K562 (cell line): ENCODE results near the gene FSTL4. TPM values are rescaled to one million over a fixed set of nuclear protein-coding genes. Genes with fewer than 3 reads are reported as not detected.
A peak's percentile ranks its signal among the peaks of the same experiment; 100 is the strongest.

Experiments
- ATAC-seq: fragments of 200-7000 bp; cut with Tn5 transposase; 3 replicates; pipeline ENCODE4 v1.9.1; 2020; ENCODE audit warnings: moderate library complexity
- BruUV-seq: library from RNA; stranded (reverse); fragments of 400-500 nt; replicated peaks from 2 replicates; lab custom pipeline; 2021; lab: Mats Ljungman, UMichigan
- CTCF ChIA-PET: fragments of 300-600 bp; formaldehyde crosslinking; extraction: SDS; loops from one replicate; lab custom pipeline; 2021; ENCODE audit warnings: low intra/inter-chr PET ratio; lab: Yijun Ruan, JAX
- POLR2A ChIA-PET: fragments of 300-600, 350-650 bp; sonication (Branson Sonifier 250); formaldehyde crosslinking; extraction: SDS; loops from one replicate; lab custom pipeline; 2021; ENCODE audit warnings: antibody characterized with exemption, inconsistent platforms; lab: Yijun Ruan, JAX
- DNase-seq, 4 experiments: peaks; one replicate each; pipeline versions ENCODE4 v3.0.0 to v3.0.0-alpha.2; 2011 to 2018; ENCODE audit warnings: low spot score in 3 of 4, mixed read lengths in 3 of 4; ENCODE audit errors: extremely low read depth in 1 of 4
- FAIRE-seq: peaks from 2 replicates; lab custom pipeline; 2011; peaks lifted over from hg19 to GRCh38; lab: Jason Lieb, UNC
- H2AFZ ChIP-seq: 2 replicates; pipeline ENCODE4 v1.6.0; 2011; ENCODE audit warnings: low read depth, low read length, control low read depth, inconsistent platforms
- H3K27ac ChIP-seq: fragments of 200-600 bp; 3 replicates; pipeline ENCODE4 v1.8.0; 2011; ENCODE audit warnings: low read depth, mild to moderate bottlenecking, control low read depth, inconsistent platforms, low read length, moderate library complexity, mixed read lengths; ENCODE audit errors: extremely low read depth
- H3K27me3 ChIP-seq, 2 experiments: fragments of 300-600 bp in 1 of 2; 2 replicates in 1 of 2; 3 replicates in 1 of 2; pipeline versions ENCODE4 v1.6.0 to v1.8.0; 2011; ENCODE audit warnings: inconsistent platforms in 2 of 2, low read length in 2 of 2, mild to moderate bottlenecking in 1 of 2, mixed read lengths in 1 of 2, moderate library complexity in 1 of 2; ENCODE audit not compliant: control insufficient read depth in 2 of 2, insufficient read depth in 2 of 2
- H3K36me3 ChIP-seq: fragments of 300-600 bp; 3 replicates; pipeline ENCODE4 v1.8.0; 2011; ENCODE audit warnings: mild to moderate bottlenecking, low read length, inconsistent platforms; ENCODE audit not compliant: control insufficient read depth, insufficient read depth
- H3K4me1 ChIP-seq, 2 experiments: fragments of 200-600 bp in 1 of 2; replicated peaks in 1 of 2; 2 replicates in 1 of 2; 3 replicates in 1 of 2; pipeline versions ENCODE4 v1.5.1 to v1.8.0; 2011; ENCODE audit warnings: inconsistent platforms in 2 of 2, low read length in 2 of 2, mild to moderate bottlenecking in 1 of 2, mixed read lengths in 1 of 2, moderate library complexity in 1 of 2; ENCODE audit not compliant: control insufficient read depth in 2 of 2, insufficient read depth in 2 of 2
- H3K4me2 ChIP-seq: 2 replicates; pipeline ENCODE4 v1.6.1; 2011; ENCODE audit warnings: low read length, control low read depth, inconsistent platforms, mixed read lengths; ENCODE audit not compliant: insufficient read depth
- H3K4me3 ChIP-seq: fragments of 200-600 bp; sonication (generic), shearing (Covaris generic); 2 replicates; pipeline ENCODE4 v1.5.1; 2016; ENCODE audit warnings: control low read depth, inconsistent platforms
- H3K79me2 ChIP-seq: fragments of 200-600 bp; 3 replicates; pipeline ENCODE4 v1.8.0; 2011; ENCODE audit warnings: low read length, inconsistent platforms; ENCODE audit not compliant: control insufficient read depth, insufficient read depth
- H3K9ac ChIP-seq, 2 experiments: 2 replicates each; pipeline versions ENCODE4 v1.6.0 to v1.6.1; 2011; ENCODE audit warnings: low read depth in 2 of 2, low read length in 2 of 2, control low read depth in 1 of 2, inconsistent platforms in 1 of 2, mild to moderate bottlenecking in 1 of 2, mixed read lengths in 1 of 2; ENCODE audit not compliant: insufficient read depth in 1 of 2
- H3K9me1 ChIP-seq: one replicate; pipeline ENCODE4 v1.6.0; 2011; ENCODE audit warnings: inconsistent platforms, mild to moderate bottlenecking, low read length, moderate library complexity; ENCODE audit not compliant: control insufficient read depth, insufficient read depth
- H3K9me3 ChIP-seq: replicated peaks from 2 replicates; pipeline ENCODE4 v1.5.1; 2011; ENCODE audit warnings: low read depth, low read length, inconsistent platforms; ENCODE audit not compliant: control insufficient read depth, insufficient read depth
- H4K20me1 ChIP-seq: replicated peaks from 2 replicates; pipeline ENCODE4 v1.6.1; 2011; ENCODE audit warnings: low read length, inconsistent platforms, mixed read lengths; ENCODE audit not compliant: control insufficient read depth, insufficient read depth
- BCOR ChIP-seq: fragments of 450-650 bp; IDR thresholded peaks from 2 replicates; pipeline ENCODE4 v1.6.1; 2016
- CEBPG ChIP-seq, 3 experiments: fragments of 200-800 bp in 1 of 3; sonication (Bioruptor generic) in 1 of 3; sonication (generic) in 1 of 3; formaldehyde crosslinking in 1 of 3; IDR thresholded peaks in 2 of 3; conservative IDR thresholded peaks in 1 of 3; 2 replicates each; pipeline versions ENCODE4 v1.6.1 to v1.8.0; 2016 to 2022; ENCODE audit warnings: missing compliant biosample characterization in 2 of 3, missing genetic modification characterization in 2 of 3, mild to moderate bottlenecking in 1 of 3, missing genetic modification reagents in 1 of 3
- CREB1 ChIP-seq, 2 experiments: sonication (generic) in 1 of 2; formaldehyde crosslinking in 1 of 2; IDR thresholded peaks; 2 replicates each; pipeline versions ENCODE4 v1.6.1 to v1.8.0; 2012 to 2022; ENCODE audit warnings: inconsistent platforms in 1 of 2, mild to moderate bottlenecking in 1 of 2, missing genetic modification reagents in 1 of 2, moderate library complexity in 1 of 2
- E2F3 ChIP-seq: fragments of 250-450 bp; sonication (Bioruptor Pico); IDR thresholded peaks from 2 replicates; pipeline ENCODE4 v1.4.0; 2020; ENCODE audit warnings: mild to moderate bottlenecking
- HSF4 ChIP-seq: fragments of 250-450 bp; sonication (Bioruptor Pico); IDR thresholded peaks from 2 replicates; pipeline ENCODE4 v2.1.2; 2022; ENCODE audit warnings: mild to moderate bottlenecking, moderate library complexity, borderline replicate concordance
- MECOM ChIP-seq: fragments of 250-450 bp; sonication (Bioruptor Pico); IDR thresholded peaks from 2 replicates; pipeline ENCODE4 v1.8.0; 2022; ENCODE audit warnings: inconsistent platforms
- MEF2D ChIP-seq: conservative IDR thresholded peaks from 2 replicates; pipeline ENCODE4 v1.6.1; 2016; ENCODE audit warnings: low read depth, missing genetic modification characterization, missing compliant biosample characterization
- RB1 ChIP-seq: fragments of 450-650 bp; IDR thresholded peaks from 2 replicates; pipeline ENCODE4 v1.6.1; 2017; ENCODE audit warnings: low read depth, mild to moderate bottlenecking
- SETDB1 ChIP-seq: IDR thresholded peaks from one replicate; pipeline ENCODE4 v1.6.1; 2012; ENCODE audit warnings: low read length, control low read depth, inconsistent platforms
- TARDBP ChIP-seq: fragments of 450-650 bp; IDR thresholded peaks from 2 replicates; pipeline ENCODE4 v1.6.1; 2016
- TFAM ChIP-seq: fragments of 250-450 bp; sonication (Bioruptor Pico); conservative IDR thresholded peaks from 2 replicates; pipeline ENCODE4 v1.5.0; 2021; ENCODE audit warnings: mild to moderate bottlenecking, moderate library complexity
- YY1 ChIP-seq, 3 experiments: IDR thresholded peaks; 2 replicates each; pipeline ENCODE4 v1.6.1; 2011; ENCODE audit warnings: low read length in 2 of 3, mild to moderate bottlenecking in 2 of 3, moderate library complexity in 2 of 3, borderline replicate concordance in 1 of 3, control low read depth in 1 of 3, low read depth in 1 of 3; ENCODE audit not compliant: insufficient read depth in 3 of 3, insufficient replicate concordance in 2 of 3, control insufficient read depth in 1 of 3, insufficient read length in 1 of 3; ENCODE audit errors: extremely low read depth in 1 of 3
- ZNF282 ChIP-seq: sonication (generic); formaldehyde crosslinking; IDR thresholded peaks from 2 replicates; pipeline ENCODE4 v1.8.1; 2023; ENCODE audit warnings: missing genetic modification reagents
- WGBS: fragments of 100-300 bp; shearing (Covaris generic); methylation state at CpG from one replicate; pipeline ENCODE4 v1.1.6; 2016; ENCODE audit warnings: low coverage, mixed read lengths; ENCODE audit not compliant: insufficient coverage; ENCODE audit errors: missing lambda C conversion rate; 5-methylcytosine and 5-hydroxymethylcytosine counted together
- in situ Hi-C: fragments of 300-500 bp; cut with MboI; formaldehyde crosslinking; loops from 4 replicates; pipeline ENCODE4 v1.15.0; 2018; ENCODE audit warnings: inconsistent platforms, mixed read lengths
- intact Hi-C: fragments of 100-400 bp; cut with micrococcal nuclease; formaldehyde crosslinking; loops from 2 replicates; pipeline ENCODE4 v1.14.2; 2022
- polyA plus RNA-seq, 8 experiments: library from polyadenylated mRNA; depleted of rRNA in 4 of 8; stranded (reverse) in 5 of 8; unstranded in 3 of 8; fragments of >200 nt; fragmentation: Nextera tagmentation in 2 of 8; fragmentation: Illumina TruSeq in 1 of 8; extraction: Ambion mirVana in 2 of 8; extraction: Trizol in 1 of 8; gene quantifications; 2 replicates each; pipeline versions ENCODE4 v1.2.1 to v1.2.3, GENCODE V29; 2011 to 2014; ENCODE audit warnings: inconsistent platforms in 1 of 8, missing spikeins in 1 of 8
- total RNA-seq, 7 experiments: library from RNA; depleted of rRNA in 6 of 7; stranded (reverse); fragments of >200 nt in 6 of 7; fragmentation: Illumina TruSeq in 2 of 7; extraction: Trizol in 2 of 7; gene quantifications; 2 replicates each; pipeline versions ENCODE4 v1.2.1 to v1.2.3, GENCODE V29; 2011 to 2021; ENCODE audit warnings: low replicate concordance in 1 of 7
- TF ChIP-seq, protein P1 (sequence below): sonication (generic); IDR thresholded peaks from 2 replicates; pipeline ENCODE4 v1.6.1; 2016
- TF ChIP-seq, protein P2 (sequence below), 2 experiments: IDR thresholded peaks; 2 replicates each; pipeline ENCODE4 v1.6.1; 2011; ENCODE audit warnings: borderline replicate concordance in 1 of 2, control low read depth in 1 of 2, low read depth in 1 of 2, low read length in 1 of 2, mild to moderate bottlenecking in 1 of 2, mixed read lengths in 1 of 2, moderate library complexity in 1 of 2; ENCODE audit not compliant: insufficient read depth in 1 of 2, insufficient read length in 1 of 2, poor library complexity in 1 of 2, severe bottlenecking in 1 of 2; ENCODE audit errors: extremely low read depth in 1 of 2
- TF ChIP-seq, protein P3 (sequence below): fragments of 450-650 bp; IDR thresholded peaks from 2 replicates; pipeline ENCODE4 v1.6.1; 2018; ENCODE audit warnings: mild to moderate bottlenecking, low read depth; ENCODE audit not compliant: partially characterized antibody

The FSTL4 gene
- total and polyA plus RNA-seq, 9 of the 15 experiments (the other 6 are each of a cell fraction or from before 2014, with no cell fraction given): 0.08 to 0.18 (median 0.10) TPM; not detected in 5

DNA sequence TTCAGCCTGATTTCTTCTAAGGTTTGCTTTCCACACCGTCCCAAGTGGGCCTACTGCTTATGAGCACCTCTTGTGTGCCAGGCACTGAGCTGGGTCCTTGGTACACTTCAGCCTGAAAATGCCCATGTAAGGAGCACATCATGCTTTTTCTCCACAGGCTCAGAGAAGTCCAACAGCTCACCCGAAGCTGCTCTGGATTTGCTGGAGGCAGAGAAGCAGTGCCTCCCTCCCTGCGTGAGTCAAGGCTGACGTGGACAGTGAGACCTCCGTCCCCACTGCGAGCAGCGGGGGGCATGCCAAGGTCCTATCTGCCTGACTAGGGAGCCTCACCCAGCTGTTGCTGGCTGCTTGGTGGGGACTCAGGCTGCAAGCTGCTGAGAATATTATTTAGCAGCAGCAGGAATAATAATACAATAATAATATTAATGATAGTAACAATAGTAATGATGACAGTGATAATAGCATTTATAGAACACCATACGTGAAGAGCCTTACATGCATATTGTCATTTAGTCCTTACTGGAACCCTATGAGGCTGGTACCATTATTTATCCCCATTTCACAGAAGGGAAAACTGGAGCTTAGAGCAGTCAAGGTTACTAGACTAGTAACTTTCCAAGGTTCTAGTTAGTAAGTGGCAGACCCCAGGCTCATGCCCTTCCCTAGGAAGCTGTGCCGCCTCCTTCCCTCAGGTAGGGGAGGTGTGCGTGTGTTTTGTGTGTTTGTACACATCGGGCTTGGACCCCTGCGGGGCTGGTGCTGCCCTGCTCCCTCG, 365.8 kb downstream of the FSTL4 start:
- intact Hi-C loops: no loop called here
- H2AFZ ChIP-seq: 0 out of 2 replicates have a peak overlapping the region, but pooled peaks have one; percentile 46
- TF ChIP-seq YY1 (IDR thresholded peaks at IDR 0.05; ENCODE audit: borderline replicate concordance in 1 of 3, control insufficient read depth in 1 of 3, extremely low read depth in 1 of 3, insufficient read depth in 3 of 3, insufficient read length in 1 of 3, insufficient replicate concordance in 2 of 3, low read depth in 1 of 3, low read length in 2 of 3): no peak
- TF ChIP-seq HSF4 (CRISPR knock-in tag): no peak
- TF ChIP-seq, protein P1, sequence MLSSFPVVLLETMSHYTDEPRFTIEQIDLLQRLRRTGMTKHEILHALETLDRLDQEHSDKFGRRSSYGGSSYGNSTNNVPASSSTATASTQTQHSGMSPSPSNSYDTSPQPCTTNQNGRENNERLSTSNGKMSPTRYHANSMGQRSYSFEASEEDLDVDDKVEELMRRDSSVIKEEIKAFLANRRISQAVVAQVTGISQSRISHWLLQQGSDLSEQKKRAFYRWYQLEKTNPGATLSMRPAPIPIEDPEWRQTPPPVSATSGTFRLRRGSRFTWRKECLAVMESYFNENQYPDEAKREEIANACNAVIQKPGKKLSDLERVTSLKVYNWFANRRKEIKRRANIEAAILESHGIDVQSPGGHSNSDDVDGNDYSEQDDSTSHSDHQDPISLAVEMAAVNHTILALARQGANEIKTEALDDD: peak; percentile 76
- TF ChIP-seq MECOM (CRISPR knock-in tag): no peak
- TF ChIP-seq, protein P2, sequence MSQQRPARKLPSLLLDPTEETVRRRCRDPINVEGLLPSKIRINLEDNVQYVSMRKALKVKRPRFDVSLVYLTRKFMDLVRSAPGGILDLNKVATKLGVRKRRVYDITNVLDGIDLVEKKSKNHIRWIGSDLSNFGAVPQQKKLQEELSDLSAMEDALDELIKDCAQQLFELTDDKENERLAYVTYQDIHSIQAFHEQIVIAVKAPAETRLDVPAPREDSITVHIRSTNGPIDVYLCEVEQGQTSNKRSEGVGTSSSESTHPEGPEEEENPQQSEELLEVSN (IDR thresholded peaks at IDR 0.05; ENCODE audit: borderline replicate concordance in 1 of 2, extremely low read depth in 1 of 2, insufficient read depth in 1 of 2, insufficient read length in 1 of 2, low read depth in 1 of 2, low read length in 1 of 2, poor library complexity in 1 of 2, severe bottlenecking in 1 of 2): no peak
- no peak for TF ChIP-seq TARDBP
- 0 out of 2 replicates have a peak, but pooled peaks have one; percentile 62 for TF ChIP-seq BCOR
- TF ChIP-seq E2F3 (CRISPR knock-in tag): no peak
- no peak for TF ChIP-seq CREB1 (IDR thresholded peaks at IDR 0.05)
- 0 out of 2 replicates have a peak, but pooled peaks have one; percentile 10 for TF ChIP-seq CREB1 (CRISPR knock-in tag; IDR thresholded peaks at IDR 0.05)
- no peak for TF ChIP-seq SETDB1
- no peak for TF ChIP-seq RB1
- no peak for TF ChIP-seq TFAM (CRISPR knock-in tag)
- TF ChIP-seq MEF2D: no peak
- TF ChIP-seq, protein P3, sequence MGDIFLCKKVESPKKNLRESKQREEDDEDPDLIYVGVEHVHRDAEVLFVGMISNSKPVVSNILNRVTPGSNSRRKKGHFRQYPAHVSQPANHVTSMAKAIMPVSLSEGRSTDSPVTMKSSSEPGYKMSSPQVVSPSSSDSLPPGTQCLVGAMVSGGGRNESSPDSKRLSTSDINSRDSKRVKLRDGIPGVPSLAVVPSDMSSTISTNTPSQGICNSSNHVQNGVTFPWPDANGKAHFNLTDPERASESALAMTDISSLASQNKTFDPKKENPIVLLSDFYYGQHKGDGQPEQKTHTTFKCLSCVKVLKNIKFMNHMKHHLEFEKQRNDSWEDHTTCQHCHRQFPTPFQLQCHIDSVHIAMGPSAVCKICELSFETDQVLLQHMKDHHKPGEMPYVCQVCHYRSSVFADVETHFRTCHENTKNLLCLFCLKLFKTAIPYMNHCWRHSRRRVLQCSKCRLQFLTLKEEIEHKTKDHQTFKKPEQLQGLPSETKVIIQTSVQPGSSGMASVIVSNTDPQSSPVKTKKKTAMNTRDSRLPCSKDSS: no peak
- TF ChIP-seq ZNF282 (CRISPR knock-in tag): no peak
- no peak for TF ChIP-seq CEBPG (CRISPR knock-in tag; IDR thresholded peaks at IDR 0.05)
- no peak for TF ChIP-seq CEBPG (tag; conservative IDR thresholded peaks at IDR 0.05 in 1 of 2, IDR thresholded peaks at IDR 0.05 in 1 of 2)

More for the DNA sequence above, 365.8 kb downstream of the FSTL4 start:
- no TSS peak for BruUV-seq
- peaks cover 3% of the 10 kb centered on the region for H3K9me1 ChIP-seq
- H3K9me3 ChIP-seq: no peaks in the 10 kb centered on the region
- in situ Hi-C loops: loop anchor here (5.0 kb wide), 1 partner anchor 124 kb away; no protein-coding TSS in a partner anchor
- no peak overlapping the region for H3K4me3 ChIP-seq
- peak overlapping the region; percentile 24 for H3K4me2 ChIP-seq
- WGBS: 45% methylated on average over 13 of the region's 13 CpGs
- peaks cover 8 to 13% of the 10 kb centered on the region in 2 experiments; a peak in 3 of 5 replicates for H3K27me3 ChIP-seq
- 0 out of 2 replicates have a peak, but pooled peaks cover 9% of the 10 kb centered on the region for H4K20me1 ChIP-seq
- no peaks in the 10 kb centered on the region for H3K79me2 ChIP-seq
- FAIRE-seq (no peak), ATAC-seq (no peak), DNase-seq (peak in 1 of 4 experiments; percentile 34)
- ChIA-PET POLR2A (interaction anchor here (1.0 kb wide), 1 partner anchor 615 kb away, joined by 4 read pairs; no protein-coding TSS in a partner anchor), CTCF (interaction anchor here (4.0 kb wide), 1 partner anchor 134 kb away, joined by 69 read pairs; no protein-coding TSS in a partner anchor)
- no peak overlapping the region for H3K27ac ChIP-seq
- H3K4me1 ChIP-seq: peaks cover 29 to 45% of the 10 kb centered on the region in 2 experiments
- H3K36me3 ChIP-seq: no peaks in the 10 kb centered on the region
- peak overlapping the region in 1 of 2 experiments; percentile 69; a peak in 2 of 4 replicates for H3K9ac ChIP-seq
